GM21825 (cell line): Measurements from ENCODE around the gene LEMD2.
A peak's percentile ranks its signal among the peaks of the same experiment; 100 is the strongest.
"Not testable (repeated sequence)": the region's sequence is repeated elsewhere in the genome, so short reads cannot be mapped to it uniquely, and the experiment has no call there.

Experiments used
- ATAC-seq: cut with Tn5 transposase; IDR thresholded peaks from one replicate; pipeline ENCODE4 v1.9.1; 2021; ENCODE audit warnings: mild to moderate bottlenecking, moderate library complexity; ENCODE audit not compliant: unreplicated experiment

The LEMD2 gene

GRCh38 chr6:33788694-33789549, at the start of gene LEMD2:
Gene LEMD2, minus strand, starts transcription at chr6:33789130. Its CDS starts 14 bp downstream, at chr6:33789116.
- peak; percentile 82 for ATAC-seq

GRCh38 chr6:33837971-33838665, 49.2 kb upstream of the LEMD2 start:
- no peak for ATAC-seq

GRCh38 chr6:33836806-33837469, 48.0 kb upstream of the LEMD2 start:
- ATAC-seq = no peak

GRCh38 chr6:33834401-33835392, 45.8 kb upstream of the LEMD2 start:
- no peak for ATAC-seq

GRCh38 chr6:33833599-33833998, 44.7 kb upstream of the LEMD2 start:
- ATAC-seq = no peak

- ATAC-seq = not testable (repeated sequence)
Observed at GRCh38 chr6:33832831-33833230, 43.9 kb upstream of the LEMD2 start.

- not testable (repeated sequence) for ATAC-seq
Observed at GRCh38 chr6:33831725-33832124, 42.8 kb upstream of the LEMD2 start.

- no peak for ATAC-seq
Observed at GRCh38 chr6:33830635-33831240, 41.8 kb upstream of the LEMD2 start.

- ATAC-seq = no peak
Observed at GRCh38 chr6:33828764-33829731, 40.1 kb upstream of the LEMD2 start.

GRCh38 chr6:33828452-33828763, 39.5 kb upstream of the LEMD2 start:
- ATAC-seq = no peak

GRCh38 chr6:33827546-33828451, 38.9 kb upstream of the LEMD2 start:
- no peak for ATAC-seq

- ATAC-seq = no peak
Observed at GRCh38 chr6:33826537-33826936, 37.6 kb upstream of the LEMD2 start.

- ATAC-seq = no peak
Observed at GRCh38 chr6:33824461-33825154, 35.7 kb upstream of the LEMD2 start.

GRCh38 chr6:33823806-33824205, 34.9 kb upstream of the LEMD2 start:
- ATAC-seq = no peak

- ATAC-seq = no peak
Observed at GRCh38 chr6:33822575-33823395, 33.9 kb upstream of the LEMD2 start.

- ATAC-seq = no peak
Observed at GRCh38 chr6:33820784-33821520, 32.0 kb upstream of the LEMD2 start.
